ENCODE measurements around the gene CLEC18C.
"Not testable (repeated sequence)": the region's sequence is repeated elsewhere in the genome, so short reads cannot be mapped to it uniquely, and the experiment has no call there.

CLEC18C gene

DNA sequence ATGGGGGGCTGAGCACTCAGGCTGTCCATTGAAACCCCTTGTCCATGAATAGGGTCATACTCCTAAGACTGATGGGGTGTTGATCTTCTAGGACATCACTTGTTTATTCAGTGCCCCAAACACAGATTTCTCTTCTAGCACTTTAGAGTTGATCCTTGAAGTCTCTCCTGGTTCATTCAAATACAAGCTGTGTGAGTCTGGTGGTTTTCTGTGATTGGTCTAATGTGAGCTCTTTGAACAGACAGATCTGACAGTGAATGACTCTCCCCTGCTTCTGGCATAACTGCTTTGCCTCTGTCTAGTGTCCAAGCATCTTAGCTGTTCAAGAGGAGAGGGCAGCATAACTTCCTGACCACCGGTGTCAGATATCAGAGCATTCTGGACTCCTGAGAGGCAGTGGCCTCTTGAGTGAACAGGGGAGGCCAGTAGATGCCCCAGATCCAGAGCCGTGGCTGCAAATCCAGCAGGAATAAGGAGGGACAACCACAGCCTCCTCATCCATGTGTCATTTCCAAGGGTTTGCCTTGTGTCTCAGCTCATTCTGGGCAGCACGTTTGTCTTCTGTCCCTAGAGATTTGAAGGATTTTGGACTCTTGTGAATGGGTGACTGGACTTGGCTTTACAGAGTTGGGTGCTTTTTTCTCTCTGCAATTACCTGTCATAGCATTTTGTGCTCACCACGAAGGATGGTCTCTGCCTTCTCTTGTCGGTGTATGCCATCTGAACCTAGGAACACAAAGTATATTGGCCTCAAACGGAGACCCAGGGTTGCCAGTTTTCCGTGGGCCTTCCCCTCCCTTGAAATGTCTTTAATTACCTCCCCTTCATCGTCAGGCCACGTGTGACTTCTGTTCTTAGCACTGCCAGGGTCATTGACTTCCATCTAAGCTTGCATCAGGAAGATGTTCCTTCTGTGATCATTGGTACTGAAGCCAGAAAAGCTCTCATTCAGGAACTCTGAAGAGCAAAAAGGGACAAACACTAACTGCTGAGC is 13.9 kb upstream of the CLEC18C start:
- DNase-seq (ENCODE audit: low read depth), result no peak

DNA sequence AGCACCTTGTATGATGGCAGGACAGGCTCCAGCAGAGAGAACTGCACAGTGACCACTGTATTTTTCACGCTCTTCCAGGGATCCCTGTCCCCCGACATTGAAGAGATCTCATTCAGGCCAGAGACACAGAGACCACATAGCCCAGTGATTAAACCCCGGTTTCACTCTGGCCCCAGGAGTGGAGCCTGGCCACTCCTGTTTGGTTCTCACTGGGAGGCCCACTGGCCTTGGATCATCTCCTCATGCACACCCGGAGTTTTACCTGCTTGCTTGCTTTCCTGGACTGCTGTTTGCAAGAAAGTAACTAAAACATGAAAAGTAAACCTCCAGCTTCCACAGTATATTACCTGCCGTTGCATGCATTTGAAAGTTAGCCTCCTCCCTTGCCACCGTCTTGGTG is 13.2 kb upstream of the CLEC18C start:
- DNase-seq (ENCODE audit: low read depth), result no peak

DNA sequence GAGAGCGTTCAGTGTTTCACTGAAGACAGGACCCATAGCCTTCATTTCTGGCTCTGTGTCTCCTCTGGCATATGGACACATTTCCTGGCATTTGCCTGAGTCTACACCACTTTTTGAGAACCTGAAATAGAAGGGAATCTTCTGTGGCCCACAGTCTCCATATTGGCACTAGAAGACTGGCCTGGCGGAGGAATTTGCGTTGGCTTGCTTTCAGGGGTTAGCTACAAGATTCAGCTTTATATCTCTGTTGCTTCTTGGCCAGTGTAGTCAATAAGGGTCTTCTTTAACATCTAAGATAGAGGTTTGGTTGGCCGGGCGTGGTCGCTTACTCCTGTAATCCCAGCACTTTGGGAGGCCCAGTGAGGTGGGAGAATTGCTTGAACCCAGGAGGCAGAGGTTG is 12.8 kb upstream of the CLEC18C start:
- no peak for DNase-seq (ENCODE audit: low read depth)

DNA sequence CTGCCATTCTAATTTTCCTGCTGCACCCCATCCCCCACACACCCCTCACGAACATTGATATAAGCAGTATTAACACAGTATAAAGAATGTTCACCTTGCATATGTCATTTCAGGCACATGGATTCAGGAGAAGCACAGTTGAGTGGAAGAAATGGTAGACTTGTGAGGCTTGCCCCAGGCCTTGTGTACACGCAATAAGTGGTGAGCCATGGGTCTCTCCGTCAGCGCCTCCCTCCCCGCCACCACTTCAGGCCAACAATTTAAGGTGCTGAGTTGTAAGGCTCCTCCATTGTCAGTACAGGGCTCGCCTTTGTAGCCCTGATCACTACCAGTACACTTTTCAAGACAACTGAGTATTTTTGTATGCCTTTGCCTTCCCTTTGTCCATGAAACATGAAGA is 12.2 kb upstream of the CLEC18C start:
- DNase-seq (ENCODE audit: low read depth), result no peak

DNA sequence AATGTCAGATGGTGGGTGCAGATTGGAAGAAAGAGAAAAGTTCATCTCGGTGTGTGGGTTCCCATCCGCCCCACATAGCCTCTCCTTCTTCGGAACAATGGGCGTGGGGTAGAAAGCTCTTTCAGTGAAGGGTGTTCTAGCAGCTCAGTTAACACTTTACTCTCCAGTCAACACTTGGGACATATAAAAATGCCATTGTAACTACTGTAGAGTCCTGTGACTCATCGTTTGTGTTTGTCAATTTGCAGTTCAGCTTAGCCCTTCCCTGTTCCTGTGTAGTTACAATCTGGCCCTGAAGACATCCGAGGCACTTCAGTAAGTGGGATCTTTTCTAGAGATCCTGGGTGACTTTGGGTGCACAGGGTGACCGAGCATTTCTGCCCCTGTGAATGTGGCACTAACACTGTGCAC is 11.5 kb upstream of the CLEC18C start:
- DNase-seq (ENCODE audit: low read depth), result no peak

DNA sequence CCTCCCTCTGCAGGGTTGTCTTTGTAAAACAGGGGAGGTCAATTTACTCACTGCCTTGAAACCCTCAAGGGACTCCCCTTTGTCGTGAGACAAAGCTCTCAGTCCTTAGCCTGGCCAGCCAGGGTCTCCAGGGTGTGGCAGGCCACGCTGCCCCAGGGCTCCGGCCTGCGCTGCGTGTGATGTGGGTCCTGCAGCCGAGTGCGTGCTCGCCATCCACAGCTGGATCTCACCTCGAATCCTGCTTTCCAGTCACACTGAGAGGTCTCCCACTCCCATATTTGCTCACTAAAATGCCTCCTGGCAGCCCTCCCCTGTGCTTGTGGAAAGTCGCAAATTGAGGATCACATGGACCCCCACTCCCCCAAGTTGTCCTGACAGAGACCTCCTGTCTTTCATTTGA is 10.0 kb upstream of the CLEC18C start:
- DNase-seq (ENCODE audit: low read depth), result no peak

DNA sequence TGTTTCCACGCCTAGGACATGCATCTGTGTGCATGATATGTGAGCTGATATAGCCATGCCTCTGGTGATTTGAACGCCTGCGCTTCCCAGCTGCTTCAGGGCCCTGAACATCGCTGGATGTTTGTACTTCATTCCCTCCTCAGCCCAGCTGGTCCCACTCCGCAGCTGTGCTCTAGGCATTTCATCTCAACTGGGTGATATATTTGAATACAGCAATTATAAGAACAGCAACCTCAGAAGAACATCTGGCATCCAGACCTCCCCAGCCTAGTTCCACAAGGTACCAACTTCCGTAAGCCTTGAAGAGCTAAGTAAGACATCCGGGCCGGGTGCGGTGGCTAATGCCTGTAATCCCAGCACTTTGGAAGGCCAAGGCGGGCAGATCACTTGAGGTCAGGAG is 6.9 kb upstream of the CLEC18C start:
- DNase-seq (ENCODE audit: low read depth), result not testable (repeated sequence)

DNA sequence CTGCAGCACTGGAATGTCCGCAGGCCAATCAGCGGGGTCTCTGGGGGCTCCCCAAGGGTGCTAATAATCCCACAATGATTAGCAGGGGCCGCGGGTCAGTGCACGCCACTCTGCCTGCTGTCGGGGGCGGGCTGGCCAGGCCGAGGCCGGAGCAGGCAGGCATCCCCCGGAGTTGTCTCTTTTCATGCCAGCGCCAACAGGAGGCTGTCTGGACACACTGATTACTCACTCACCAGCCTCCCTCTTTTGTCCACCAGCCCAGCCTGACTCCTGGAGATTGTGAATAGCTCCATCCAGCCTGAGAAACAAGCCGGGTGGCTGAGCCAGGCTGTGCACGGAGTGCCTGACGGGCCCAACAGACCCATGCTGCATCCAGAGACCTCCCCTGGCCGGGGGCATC is 329 bp downstream of the CLEC18C start:
- DNase-seq (ENCODE audit: low read depth), result not testable (repeated sequence)

DNA sequence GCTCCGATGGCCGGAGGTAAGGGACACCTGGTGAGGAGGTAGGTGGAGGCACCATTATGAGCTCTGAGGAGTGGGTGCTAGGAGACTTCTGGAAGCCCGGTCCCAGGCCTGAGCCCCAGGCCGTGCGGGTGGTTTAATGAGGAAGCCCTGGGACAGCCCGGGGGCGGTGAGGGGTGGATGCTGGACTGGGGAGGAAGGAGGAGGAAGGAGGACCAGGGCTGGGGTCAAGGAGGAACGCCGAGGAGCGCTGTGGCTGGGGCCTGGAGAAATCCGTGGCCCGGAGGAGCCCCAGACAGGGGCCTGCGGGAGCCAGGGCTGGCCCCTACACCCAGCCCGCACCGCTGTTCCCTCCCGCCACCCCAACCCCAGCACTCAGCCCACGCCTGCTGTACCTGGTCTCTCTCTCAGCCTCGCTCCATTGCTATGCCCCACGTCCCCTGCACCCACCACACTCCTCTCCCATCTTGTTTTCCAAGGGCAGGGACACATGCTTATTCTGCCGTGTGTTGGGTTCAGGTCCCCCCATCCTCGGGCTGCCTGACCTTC is 873 bp downstream of the CLEC18C start:
- not testable (repeated sequence) for DNase-seq (ENCODE audit: low read depth)

DNA sequence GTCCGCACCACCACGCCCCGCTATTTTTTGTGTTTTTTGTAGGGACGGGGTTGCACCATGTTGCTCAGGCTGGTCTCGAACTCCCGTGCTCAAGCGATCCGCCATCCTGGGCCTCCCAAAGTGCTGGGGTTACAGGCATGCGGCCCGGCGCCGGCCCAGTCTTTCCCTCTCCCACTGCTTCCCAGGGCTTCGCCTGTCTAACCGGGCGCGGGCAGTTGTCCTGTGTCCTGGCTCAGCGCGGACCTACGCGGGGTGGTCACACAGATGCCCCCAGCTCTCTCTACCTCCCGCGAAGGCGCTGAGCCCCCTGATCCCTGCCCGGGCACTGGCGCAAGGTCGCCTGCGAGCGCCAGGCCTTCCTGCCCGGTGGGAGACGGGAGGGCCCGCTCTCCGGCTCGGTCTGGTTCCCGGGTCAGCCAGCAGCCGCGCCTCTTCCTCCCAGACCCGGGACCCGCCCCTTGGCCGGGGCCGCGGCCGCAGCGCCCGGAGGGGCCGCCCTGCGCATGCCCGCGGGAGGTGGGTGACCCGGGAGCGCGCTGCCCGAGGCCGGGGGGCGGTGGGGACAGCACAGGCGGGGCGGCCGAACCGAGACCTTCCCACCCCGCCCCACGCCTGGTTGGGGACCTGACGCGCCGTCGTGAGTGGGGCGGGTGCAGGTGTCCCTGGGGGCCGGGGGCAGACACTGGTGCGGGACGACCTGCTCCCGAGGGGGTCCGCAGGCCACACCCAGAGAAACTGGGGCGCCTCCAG is 14.4 kb downstream of the CLEC18C start:
- DNase-seq (ENCODE audit: low read depth), result not testable (repeated sequence)

DNA sequence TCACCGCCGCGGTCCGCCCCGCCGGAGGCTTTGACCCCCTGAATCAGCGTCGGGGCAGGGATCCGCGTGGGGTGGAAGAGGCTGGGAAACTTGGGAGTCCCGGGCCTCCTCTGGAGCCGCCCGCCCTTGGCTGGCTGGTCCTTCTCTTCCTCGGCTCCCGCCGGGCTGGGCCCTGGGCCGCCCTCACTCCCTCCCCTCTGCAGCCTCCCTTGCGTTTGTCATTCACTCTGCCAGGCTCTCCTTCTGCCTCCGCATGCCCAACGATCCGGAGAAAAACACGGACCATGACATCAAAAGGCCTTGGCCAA is 15.0 kb downstream of the CLEC18C start:
- DNase-seq (ENCODE audit: low read depth), result not testable (repeated sequence)

DNA sequence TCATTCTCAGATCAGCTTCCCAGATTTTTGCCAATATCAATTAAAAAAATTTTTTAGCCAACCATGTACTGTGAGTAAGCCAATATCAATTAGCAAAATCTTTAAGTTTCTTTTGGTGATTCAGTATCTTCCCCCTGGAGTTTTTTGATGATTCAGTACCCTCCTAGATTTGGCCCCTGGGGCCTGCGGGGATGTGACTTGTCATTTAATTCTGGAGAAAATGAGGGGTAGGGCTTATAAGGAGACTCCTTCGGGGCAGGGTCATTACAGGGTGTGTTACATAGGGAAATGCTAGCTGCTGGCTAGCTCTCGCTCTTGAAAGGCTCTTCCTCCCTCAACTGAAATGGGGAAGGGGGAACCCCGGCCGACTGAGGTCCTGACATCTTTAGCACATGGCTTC is 17.0 kb downstream of the CLEC18C start:
- not testable (repeated sequence) for DNase-seq (ENCODE audit: low read depth)

DNA sequence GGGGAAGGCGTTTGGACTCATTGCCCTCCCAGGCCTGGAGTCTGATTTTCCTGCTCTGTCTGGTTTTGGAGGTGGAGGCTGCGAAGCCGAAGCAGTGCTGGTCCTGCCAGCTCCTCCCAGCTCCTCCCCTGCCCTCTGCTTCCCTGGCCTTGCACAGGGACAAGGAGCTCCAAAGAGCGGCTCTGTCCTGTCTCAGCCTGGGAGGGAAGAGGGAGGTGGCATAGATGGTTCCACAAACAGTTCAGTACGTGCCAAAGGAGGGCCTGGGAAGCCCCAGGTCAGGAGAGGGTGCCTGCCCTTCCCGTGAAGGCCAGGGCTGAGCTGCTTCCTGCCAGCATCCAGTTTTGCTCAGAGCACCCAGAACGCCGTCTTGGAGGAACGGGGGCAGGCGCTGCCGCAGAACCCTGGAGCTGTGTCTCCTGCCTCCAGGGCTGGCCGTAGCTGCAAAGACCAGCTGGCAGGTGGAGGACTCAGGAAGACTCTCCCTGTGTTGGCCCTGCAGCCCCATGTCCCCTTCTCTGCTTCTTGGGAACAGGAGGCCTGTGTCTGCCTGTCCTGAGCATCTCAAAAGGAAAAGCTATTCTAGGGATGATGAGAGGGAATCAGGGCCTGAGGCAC is 23.2 kb downstream of the CLEC18C start:
- not testable (repeated sequence) for DNase-seq (ENCODE audit: low read depth)

DNA sequence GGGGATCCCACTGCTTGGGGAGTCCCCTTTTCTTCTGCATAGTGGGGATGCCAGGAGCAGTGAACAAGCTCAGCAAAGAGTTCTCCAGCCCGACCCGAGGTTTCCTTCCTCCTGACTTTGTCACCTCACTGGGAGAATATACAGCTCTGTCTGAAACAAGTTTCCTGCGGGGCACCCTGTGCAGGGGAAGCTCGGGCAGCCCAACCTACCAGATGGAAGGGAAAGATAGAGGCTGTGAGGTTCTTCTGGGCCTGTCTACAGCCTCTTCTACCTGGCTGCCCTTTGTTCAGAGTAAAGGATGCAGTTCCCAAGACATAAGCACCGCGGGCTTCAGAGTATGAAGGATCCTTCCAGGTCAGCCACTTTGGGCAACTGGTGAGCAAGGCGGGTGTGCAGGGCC is 24.0 kb downstream of the CLEC18C start:
- not testable (repeated sequence) for DNase-seq (ENCODE audit: low read depth)

DNA sequence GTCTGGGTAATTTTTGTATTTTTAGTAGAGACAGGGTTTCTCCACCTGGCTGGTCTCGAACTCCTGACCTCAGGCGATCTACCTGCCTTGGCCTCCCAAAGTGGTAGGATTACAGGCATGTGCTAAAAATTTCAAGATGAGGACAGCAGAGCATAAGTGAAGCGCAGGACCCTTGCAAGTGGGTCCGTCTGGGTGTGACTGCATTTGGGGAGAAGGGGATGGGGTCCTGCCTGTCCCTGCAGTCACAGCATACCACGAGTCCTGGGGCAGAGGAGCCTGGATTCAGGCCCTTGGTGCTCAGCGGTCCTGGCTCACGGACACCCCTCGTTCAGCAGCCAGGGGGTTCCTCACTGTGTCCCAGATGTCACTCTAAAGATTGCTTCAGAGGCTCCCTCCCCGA is 24.6 kb downstream of the CLEC18C start:
- not testable (repeated sequence) for DNase-seq (ENCODE audit: low read depth)

DNA sequence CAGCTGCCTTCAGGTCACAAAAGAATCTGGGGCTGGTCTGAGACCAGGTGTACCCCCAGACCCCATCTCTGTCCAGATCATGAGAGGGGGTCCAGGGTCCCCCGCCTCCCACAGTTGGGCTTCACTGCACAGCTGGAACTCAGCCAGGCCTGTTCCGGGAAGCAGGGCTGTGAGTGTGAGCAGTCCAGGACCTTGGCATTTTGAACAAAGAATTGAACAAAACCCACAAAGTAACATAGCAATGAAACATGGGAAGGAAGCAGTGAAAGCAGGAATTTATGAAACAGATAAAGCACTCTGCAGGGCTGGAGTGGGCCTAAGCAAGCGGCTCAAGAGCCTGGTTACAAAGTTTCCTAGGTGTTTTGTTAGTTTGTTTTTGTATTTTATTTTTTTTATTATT is 25.1 kb downstream of the CLEC18C start:
- DNase-seq (ENCODE audit: low read depth), result not testable (repeated sequence)

DNA sequence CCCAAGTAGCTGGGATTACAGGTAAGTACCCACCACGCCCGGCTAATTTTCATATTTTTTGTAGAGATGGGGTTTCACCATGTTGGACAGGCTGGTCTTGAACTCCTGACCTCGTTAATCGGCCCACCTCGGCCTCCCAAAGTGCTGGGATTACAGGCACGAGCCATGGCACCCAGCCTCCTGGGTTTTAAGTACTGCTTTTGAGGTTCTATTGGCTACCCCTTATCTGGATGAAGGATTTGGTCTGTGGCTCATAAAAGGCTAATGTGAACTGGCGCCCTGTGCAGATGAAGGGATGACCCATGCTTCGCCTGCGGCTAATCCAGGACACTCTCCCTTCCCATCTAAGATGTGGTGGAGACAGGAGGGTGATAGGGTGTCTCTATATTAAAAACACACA is 25.6 kb downstream of the CLEC18C start:
- DNase-seq (ENCODE audit: low read depth), result not testable (repeated sequence)

DNA sequence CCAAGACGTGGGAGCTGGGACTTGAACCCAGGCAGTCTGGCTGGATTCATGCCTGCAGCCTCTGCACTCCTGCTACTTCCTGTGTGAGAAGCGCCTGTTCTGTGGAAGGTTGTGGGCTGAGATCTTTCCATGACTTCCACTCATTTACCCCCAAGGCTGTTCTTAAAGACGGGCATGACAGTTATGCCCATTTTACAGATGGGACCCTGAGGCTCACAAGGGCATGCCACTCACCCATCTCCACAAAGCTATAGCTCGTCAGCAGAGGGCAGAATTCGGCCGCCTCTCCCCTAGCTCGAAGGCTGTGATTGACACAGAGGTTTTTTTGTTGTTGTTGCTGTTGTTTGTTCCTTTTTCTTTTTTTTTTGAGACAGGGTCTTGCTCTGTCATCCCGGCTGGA is 26.5 kb downstream of the CLEC18C start:
- not testable (repeated sequence) for DNase-seq (ENCODE audit: low read depth)

DNA sequence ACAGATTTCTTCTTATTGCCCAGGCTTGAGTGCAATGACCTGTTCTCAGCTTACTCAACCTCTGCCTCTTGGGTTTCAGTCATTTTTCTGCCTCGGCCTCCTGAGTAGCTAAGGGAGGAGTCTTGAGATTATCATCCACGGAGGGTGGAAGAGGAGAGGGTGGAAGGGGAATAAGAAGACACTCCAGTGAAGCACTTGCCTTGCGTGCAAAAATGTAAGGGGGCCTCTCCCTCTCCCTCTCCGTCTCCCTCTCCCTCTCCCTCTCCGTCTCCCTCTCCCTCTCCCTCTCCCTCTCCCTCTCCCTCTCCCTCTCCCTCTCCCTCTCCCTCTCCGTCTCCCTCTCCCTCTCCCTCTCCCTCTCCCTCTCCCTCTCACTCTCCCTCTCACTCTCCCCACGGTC is 29.9 kb downstream of the CLEC18C start:
- not testable (repeated sequence) for DNase-seq (ENCODE audit: low read depth)

DNA sequence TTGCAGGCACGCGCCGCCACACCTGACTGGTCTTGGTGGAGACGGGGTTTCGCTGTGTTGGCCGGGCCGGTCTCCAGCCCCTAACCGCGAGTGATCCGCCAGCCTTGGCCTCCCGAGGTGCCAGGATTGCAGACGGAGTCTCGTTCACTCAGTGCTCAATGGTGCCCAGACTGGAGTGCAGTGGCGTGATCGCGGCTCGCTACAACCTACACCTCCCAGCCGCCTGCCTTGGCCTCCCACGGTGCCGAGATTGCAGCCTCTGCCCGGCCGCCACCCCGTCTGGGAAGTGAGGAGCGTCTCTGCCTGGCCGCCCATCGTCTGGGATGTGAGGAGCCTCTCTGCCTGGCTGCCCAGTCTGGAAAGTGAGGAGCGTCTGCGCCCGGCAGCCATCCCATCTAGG is 30.4 kb downstream of the CLEC18C start:
- DNase-seq (ENCODE audit: low read depth), result not testable (repeated sequence)

DNA sequence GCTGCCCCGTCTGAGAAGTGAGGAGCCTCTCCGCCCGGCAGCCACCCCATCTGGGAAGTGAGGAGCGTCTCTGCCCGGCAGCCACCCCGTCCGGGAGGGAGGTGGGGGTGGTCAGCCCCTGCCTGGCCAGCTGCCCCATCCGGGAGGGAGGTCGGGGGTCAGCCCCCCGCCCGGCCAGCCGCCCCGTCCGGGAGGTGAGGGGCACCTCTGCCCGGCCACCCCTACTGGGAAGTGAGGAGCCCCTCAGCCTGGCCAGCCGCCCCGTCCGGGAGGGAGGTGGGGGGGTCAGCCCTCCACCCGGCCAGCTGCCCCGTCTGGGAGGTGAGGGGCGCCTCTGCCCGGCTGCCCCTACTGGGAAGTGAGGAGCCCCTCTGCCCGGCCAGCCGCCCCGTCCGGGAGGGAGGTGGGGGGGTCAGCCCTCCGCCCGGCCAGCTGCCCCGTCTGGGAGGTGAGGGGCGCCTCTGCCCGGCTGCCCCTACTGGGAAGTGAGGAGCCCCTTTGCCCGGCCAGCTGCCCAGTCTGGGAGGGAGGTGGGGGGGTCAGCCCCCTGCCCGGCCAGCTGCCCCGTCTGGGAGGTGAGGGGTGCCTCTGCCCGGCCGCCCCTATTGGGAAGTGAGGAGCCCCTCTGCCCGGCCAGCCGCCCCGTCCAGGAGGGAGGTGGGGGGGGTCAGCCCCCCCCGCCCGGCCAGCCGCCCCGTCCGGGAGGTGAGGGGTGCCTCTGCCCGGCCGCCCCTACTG is 31.2 kb downstream of the CLEC18C start:
- DNase-seq (ENCODE audit: low read depth), result not testable (repeated sequence)

DNA sequence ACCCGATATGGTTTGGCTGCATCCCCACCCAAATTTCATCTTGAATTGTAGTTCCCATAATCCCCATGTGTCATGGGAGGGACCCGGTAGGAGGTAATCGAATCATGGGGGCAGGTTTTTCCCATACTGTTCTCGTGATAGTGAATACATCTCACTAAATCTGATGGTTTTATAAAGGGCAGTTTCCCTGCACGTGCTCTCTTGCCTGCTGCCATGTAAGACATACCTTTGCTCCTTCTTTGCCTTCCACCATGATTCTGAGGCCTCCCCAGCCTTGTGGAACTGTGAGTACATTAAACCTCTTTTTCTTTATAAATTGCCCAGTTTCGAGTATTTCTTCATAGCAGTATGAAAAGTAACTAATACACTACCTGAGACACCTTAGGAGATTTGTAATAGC is 32.8 kb downstream of the CLEC18C start:
- DNase-seq (ENCODE audit: low read depth), result not testable (repeated sequence)
